Measurements from ENCODE around the gene UIMC1.
"Not testable (repeated sequence)": the region's sequence is repeated elsewhere in the genome, so short reads cannot be mapped to it uniquely, and the experiment has no call there.

Gene UIMC1

DNA sequence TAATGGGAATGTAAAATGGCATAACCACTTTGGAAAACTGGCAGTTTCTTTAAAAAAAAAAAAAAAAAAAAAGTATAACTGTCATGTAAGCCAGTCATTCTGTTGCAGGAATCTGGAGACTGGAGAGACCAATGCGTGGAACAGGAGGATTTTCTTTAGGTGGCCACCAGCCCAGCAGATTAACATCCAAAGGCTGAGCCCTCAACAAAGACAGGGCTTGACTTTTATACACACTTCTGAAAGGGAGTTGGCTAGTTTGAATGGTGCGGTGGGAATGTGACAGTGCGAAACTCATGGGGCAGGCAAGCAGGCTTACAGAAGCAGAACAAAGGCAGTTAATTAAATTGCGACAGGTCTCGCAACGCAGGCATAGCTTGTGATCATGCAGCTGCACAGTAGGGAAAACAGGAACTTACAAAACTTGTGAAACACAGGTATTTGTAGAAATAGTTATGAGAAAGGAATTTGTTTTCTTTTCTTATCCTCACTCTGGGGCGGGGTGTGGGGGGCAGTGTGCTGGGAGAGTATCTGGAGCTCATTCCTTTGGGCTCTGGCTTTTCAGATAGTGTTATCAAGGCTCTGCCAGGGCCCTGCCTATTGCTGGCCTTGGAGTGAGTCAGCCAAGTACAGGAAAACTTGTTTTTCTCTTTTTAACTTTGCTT, 12.0 kb downstream of the UIMC1 start (continued):
- TF ChIP-seq, protein P1, sequence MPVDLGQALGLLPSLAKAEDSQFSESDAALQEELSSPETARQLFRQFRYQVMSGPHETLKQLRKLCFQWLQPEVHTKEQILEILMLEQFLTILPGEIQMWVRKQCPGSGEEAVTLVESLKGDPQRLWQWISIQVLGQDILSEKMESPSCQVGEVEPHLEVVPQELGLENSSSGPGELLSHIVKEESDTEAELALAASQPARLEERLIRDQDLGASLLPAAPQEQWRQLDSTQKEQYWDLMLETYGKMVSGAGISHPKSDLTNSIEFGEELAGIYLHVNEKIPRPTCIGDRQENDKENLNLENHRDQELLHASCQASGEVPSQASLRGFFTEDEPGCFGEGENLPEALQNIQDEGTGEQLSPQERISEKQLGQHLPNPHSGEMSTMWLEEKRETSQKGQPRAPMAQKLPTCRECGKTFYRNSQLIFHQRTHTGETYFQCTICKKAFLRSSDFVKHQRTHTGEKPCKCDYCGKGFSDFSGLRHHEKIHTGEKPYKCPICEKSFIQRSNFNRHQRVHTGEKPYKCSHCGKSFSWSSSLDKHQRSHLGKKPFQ (tag by site-specific recombination; IDR thresholded peaks at IDR 0.05) = no peak
- TF ChIP-seq ZNF2 (tag by site-specific recombination; IDR thresholded peaks at IDR 0.05) (no peak), SETDB1 (IDR thresholded peaks at IDR 0.05; ENCODE audit: insufficient read length, low read length) (peak; percentile 92), ZNF76 (tag by site-specific recombination; IDR thresholded peaks at IDR 0.05; ENCODE audit: borderline replicate concordance, low read depth) (no peak), ZNF501 (tag by site-specific recombination; IDR thresholded peaks at IDR 0.05) (no peak), OVOL3 (tag by site-specific recombination; IDR thresholded peaks at IDR 0.05) (no peak), ZNF544 (tag by site-specific recombination; IDR thresholded peaks at IDR 0.05) (0 out of 2 replicates have a peak, but pooled peaks have one; percentile 26), ZBTB7A (tag by site-specific recombination; IDR thresholded peaks at IDR 0.05; ENCODE audit: low read depth) (no peak), ZNF391 (tag by site-specific recombination; IDR thresholded peaks at IDR 0.05; ENCODE audit: borderline replicate concordance, low read depth) (no peak)

DNA sequence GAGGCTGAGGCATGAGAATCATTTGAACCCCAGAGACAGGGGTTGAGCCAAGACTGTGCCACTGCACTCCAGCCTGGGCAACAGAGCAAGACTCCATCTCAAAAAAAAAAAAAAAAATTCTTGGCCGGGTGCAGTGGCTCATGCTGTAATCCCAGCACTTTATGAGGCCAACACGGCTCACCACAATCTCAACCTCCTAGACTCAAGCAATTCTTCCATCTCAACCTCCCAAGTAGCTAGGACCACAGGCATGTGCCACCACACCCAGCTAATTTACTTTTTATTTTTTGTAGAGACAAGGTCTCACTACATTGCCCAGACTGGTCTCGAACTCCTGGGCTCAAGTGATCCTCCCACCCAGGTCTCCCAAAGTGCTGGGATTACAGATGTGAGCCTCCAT, 13.5 kb downstream of the UIMC1 start:
- CTCF ChIA-PET = interaction anchor here (1.6 kb wide), 1 partner anchor 78 kb away, joined by 4 read pairs; no protein-coding TSS in a partner anchor
- not testable (repeated sequence) for H3K27ac ChIP-seq (ENCODE audit: extremely low read depth, low read depth, low read length)

DNA sequence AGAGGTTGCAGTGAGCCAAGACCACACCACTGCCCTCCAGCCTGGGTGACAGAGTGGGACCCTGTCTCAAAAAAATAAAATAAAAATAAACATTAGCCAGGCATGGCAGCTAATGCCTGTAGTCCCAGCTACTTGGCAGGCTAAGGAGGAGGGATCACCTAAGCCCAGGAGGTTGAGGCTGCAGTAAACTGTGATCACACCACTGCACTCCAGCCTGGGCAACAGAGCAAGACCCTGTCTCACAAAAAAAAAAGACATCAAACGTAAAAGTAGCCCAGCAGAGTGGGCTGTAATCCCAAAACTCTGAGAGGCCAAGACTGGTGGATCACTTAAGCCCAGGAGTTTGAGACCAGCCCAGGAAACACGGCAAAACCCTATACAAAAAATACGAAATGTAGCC, 19.0 kb downstream of the UIMC1 start:
- Histone ChIP-seq H3K9me3 (ENCODE audit: control insufficient read depth, insufficient read depth, low read depth, low read length) (no peaks in the 10 kb centered on the region), H3K4me1 (ENCODE audit: control insufficient read depth, insufficient read depth, low read length) (no peaks in the 10 kb centered on the region), H3K36me3 (ENCODE audit: control insufficient read depth in 2 of 2, insufficient read depth in 1 of 2, low read length in 2 of 2) (no peaks in the 10 kb centered on the region; a peak in 1 of 3 replicates), H3K4me3 (ENCODE audit: low read depth, low read length) (no peak overlapping the region), H3K27ac (ENCODE audit: extremely low read depth, low read depth, low read length) (no peak overlapping the region)
- TF ChIP-seq ZNF121 (tag by site-specific recombination; IDR thresholded peaks at IDR 0.05) = 0 out of 2 replicates have a peak, but pooled peaks have one; percentile 40
- TF ChIP-seq, protein P2, sequence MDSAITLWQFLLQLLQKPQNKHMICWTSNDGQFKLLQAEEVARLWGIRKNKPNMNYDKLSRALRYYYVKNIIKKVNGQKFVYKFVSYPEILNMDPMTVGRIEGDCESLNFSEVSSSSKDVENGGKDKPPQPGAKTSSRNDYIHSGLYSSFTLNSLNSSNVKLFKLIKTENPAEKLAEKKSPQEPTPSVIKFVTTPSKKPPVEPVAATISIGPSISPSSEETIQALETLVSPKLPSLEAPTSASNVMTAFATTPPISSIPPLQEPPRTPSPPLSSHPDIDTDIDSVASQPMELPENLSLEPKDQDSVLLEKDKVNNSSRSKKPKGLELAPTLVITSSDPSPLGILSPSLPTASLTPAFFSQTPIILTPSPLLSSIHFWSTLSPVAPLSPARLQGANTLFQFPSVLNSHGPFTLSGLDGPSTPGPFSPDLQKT (IDR thresholded peaks at IDR 0.05; ENCODE audit: borderline replicate concordance, low read depth, low read length) = no peak
- TF ChIP-seq ZNF10 (tag by site-specific recombination; IDR thresholded peaks at IDR 0.05) = no peak
- CTCF ChIA-PET = interaction anchor here (0.5 kb wide), 1 partner anchor 40 kb away, joined by 3 read pairs; no protein-coding TSS in a partner anchor
- POLR2A ChIA-PET = no interaction called here

More for the DNA sequence above, 13.5 kb downstream of the UIMC1 start:
- peak; percentile 24; the same call in 1 of the 2 replicates for TF ChIP-seq ZNF121 (tag by site-specific recombination; IDR thresholded peaks at IDR 0.05)
- POLR2A ChIA-PET; H3K4me1 ChIP-seq (ENCODE audit: control insufficient read depth, insufficient read depth, low read length); H3K9me3 ChIP-seq (ENCODE audit: control insufficient read depth, insufficient read depth, low read depth, low read length); H3K36me3 ChIP-seq (ENCODE audit: control insufficient read depth in 2 of 2, insufficient read depth in 1 of 2, low read length in 2 of 2); H3K4me3 ChIP-seq (ENCODE audit: low read depth, low read length): not testable (repeated sequence)

DNA sequence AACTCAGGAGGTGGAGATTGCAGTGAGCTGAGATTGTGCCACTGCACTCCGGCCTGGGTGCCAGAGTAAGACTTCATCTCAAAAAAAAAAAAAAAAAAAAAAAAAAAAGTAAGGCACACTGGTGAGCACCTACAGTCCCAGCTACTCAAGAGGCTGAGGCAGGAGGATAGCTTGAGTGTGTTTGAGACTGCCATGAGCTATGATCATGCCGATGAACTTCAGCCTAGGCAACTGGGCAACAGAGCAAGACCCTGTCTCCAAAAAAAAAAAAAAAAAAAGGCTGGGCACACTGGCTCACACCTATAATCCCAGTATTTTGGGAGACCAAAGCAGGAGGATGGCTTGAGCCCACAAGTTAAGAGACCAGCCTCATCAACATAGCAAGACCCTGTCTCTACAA, 20.3 kb downstream of the UIMC1 start:
- ChIA-PET POLR2A (interaction anchor here (1.6 kb wide), 1 partner anchor 20 kb away, joined by 7 read pairs; the partner anchor contains the start of gene UIMC1), CTCF (interaction anchor here (0.7 kb wide), 1 partner anchor 336 kb away, joined by 4 read pairs; no protein-coding TSS in a partner anchor)
- Histone ChIP-seq H3K4me3 (ENCODE audit: low read depth, low read length) (no peak overlapping the region), H3K36me3 (ENCODE audit: control insufficient read depth in 2 of 2, insufficient read depth in 1 of 2, low read length in 2 of 2) (peaks cover 6 to 12% of the 10 kb centered on the region in 2 experiments; a peak in 2 of 3 replicates), H3K9me3 (ENCODE audit: control insufficient read depth, insufficient read depth, low read depth, low read length) (no peaks in the 10 kb centered on the region), H3K27ac (ENCODE audit: extremely low read depth, low read depth, low read length) (no peak overlapping the region), H3K4me1 (ENCODE audit: control insufficient read depth, insufficient read depth, low read length) (no peaks in the 10 kb centered on the region)
- no peak for TF ChIP-seq ZNF843 (tag by site-specific recombination; IDR thresholded peaks at IDR 0.05)
- TF ChIP-seq, protein P3, sequence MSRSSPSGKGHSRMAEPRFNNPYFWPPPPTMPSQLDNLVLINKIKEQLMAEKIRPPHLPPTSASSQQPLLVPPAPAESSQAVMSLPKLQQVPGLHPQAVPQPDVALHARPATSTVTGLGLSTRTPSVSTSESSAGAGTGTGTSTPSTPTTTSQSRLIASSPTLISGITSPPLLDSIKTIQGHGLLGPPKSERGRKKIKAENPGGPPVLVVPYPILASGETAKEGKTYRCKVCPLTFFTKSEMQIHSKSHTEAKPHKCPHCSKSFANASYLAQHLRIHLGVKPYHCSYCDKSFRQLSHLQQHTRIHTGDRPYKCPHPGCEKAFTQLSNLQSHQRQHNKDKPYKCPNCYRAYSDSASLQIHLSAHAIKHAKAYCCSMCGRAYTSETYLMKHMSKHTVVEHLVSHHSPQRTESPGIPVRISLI (tag by site-specific recombination; IDR thresholded peaks at IDR 0.05) = peak; percentile 55; the same call in 1 of the 2 replicates

Data from HEK293 (cell line).